Breast epithelium (tissue), 4 donors: ENCODE measurements around the gene AHCTF1. TPM values are rescaled to one million over a fixed set of nuclear protein-coding genes. Genes with fewer than 3 reads are reported as not detected.
"Not testable (repeated sequence)": the region's sequence is repeated elsewhere in the genome, so short reads cannot be mapped to it uniquely, and the experiment has no call there.

Source experiments
- DNase-seq, 2 donors: peaks; one replicate each; pipeline ENCODE4 v3.0.0-alpha.2; 2019; ENCODE audit warnings: low spot score in 2 of 2
- H3K27ac ChIP-seq, 2 donors: fragments of 200-600 bp; sonication (generic) in 1 of 2; one replicate each; pipeline ENCODE4 v1.5.1; 2016 to 2019; ENCODE audit warnings: mild to moderate bottlenecking in 1 of 2
- H3K27me3 ChIP-seq, 2 donors: fragments of 200-600 bp; sonication (generic) in 1 of 2; one replicate each; pipeline versions ENCODE4 v1.5.1 to v1.6.0; 2017 to 2019; ENCODE audit warnings: control low read depth in 1 of 2, mild to moderate bottlenecking in 1 of 2
- H3K36me3 ChIP-seq: fragments of 200-600 bp; one replicate; pipeline ENCODE4 v1.5.1; 2019
- H3K4me1 ChIP-seq, 2 donors: fragments of 200-600 bp; sonication (generic); one replicate each; pipeline ENCODE4 v1.5.1; 2016 to 2019; ENCODE audit warnings: control low read depth in 1 of 2
- H3K4me3 ChIP-seq, 3 donors: fragments of 200-600 bp; sonication (generic); 1 replicate in 2 of 3; 2 replicates in 1 of 3; pipeline ENCODE4 v1.5.1; 2016 to 2019; ENCODE audit warnings: mild to moderate bottlenecking in 3 of 3, moderate library complexity in 2 of 3
- H3K9me3 ChIP-seq, 2 donors: fragments of 200-600 bp; sonication (generic) in 1 of 2; one replicate each; pipeline ENCODE4 v1.5.1; 2016 to 2019; ENCODE audit warnings: control low read depth in 1 of 2
- CTCF ChIP-seq, 3 donors: fragments of 450-650 bp; IDR thresholded peaks; one replicate each; pipeline ENCODE4 v1.5.1; 2016 to 2017; ENCODE audit warnings: antibody characterized with exemption in 3 of 3, mild to moderate bottlenecking in 3 of 3, moderate library complexity in 3 of 3
- POLR2A ChIP-seq: fragments of 450-650 bp; IDR thresholded peaks from one replicate; pipeline ENCODE4 v1.6.1; 2016; ENCODE audit warnings: antibody characterized with exemption, mild to moderate bottlenecking, moderate library complexity
- POLR2AphosphoS5 ChIP-seq, 3 donors: sonication (generic); formaldehyde crosslinking; IDR thresholded peaks; one replicate each; pipeline ENCODE4 v1.6.1; 2017; ENCODE audit warnings: antibody characterized with exemption in 3 of 3
- intact Hi-C: fragments of 100-400 bp; cut with DNase I; formaldehyde crosslinking; loops from one replicate; pipeline ENCODE4 v1.15.1; 2023; ENCODE audit warnings: low total_unique reads
- total RNA-seq, 3 donors: library from RNA; depleted of rRNA; stranded (reverse); fragments of >200 nt; gene quantifications; one replicate each; pipeline ENCODE4 v1.1.0, GENCODE V29; 2016

AHCTF1 gene
- total RNA-seq, 3 donors from 2014 or later, result 44.9 to 82.2 (median 55.9) TPM

- H3K4me3 ChIP-seq, result no peak overlapping the region
- intact Hi-C loops, result no loop called here
- H3K27me3 ChIP-seq, result no peaks in the 10 kb centered on the region
- no peaks in the 10 kb centered on the region for H3K4me1 ChIP-seq
- no peak for DNase-seq
- H3K36me3 ChIP-seq, result no peaks in the 10 kb centered on the region
- H3K27ac ChIP-seq, result no peak overlapping the region
- H3K9me3 ChIP-seq, result no peaks in the 10 kb centered on the region
- TF ChIP-seq POLR2A, result no peak
- no peak for TF ChIP-seq CTCF (IDR thresholded peaks at IDR 0.05)
- no peak for TF ChIP-seq POLR2AphosphoS5 (IDR thresholded peaks at IDR 0.05)
These were observed 53.2 kb downstream of the AHCTF1 start for GRCh38 chr1:246878551-246878950.

- no peaks in the 10 kb centered on the region for H3K27me3 ChIP-seq
- no peak for DNase-seq
- H3K36me3 ChIP-seq, result no peaks in the 10 kb centered on the region
- no peak overlapping the region for H3K4me3 ChIP-seq
- intact Hi-C loops, result no loop called here
- TF ChIP-seq CTCF (IDR thresholded peaks at IDR 0.05), result no peak
- no peak for TF ChIP-seq POLR2AphosphoS5 (IDR thresholded peaks at IDR 0.05)
- no peak for TF ChIP-seq POLR2A
- H3K4me1 ChIP-seq, result no peaks in the 10 kb centered on the region
- H3K9me3 ChIP-seq, result no peaks in the 10 kb centered on the region
- H3K27ac ChIP-seq, result no peak overlapping the region
These were observed 55.3 kb downstream of the AHCTF1 start for GRCh38 chr1:246876431-246876830.

- H3K36me3 ChIP-seq, result no peaks in the 10 kb centered on the region
- intact Hi-C loops, result no loop called here
- H3K4me3 ChIP-seq, result no peak overlapping the region
- H3K4me1 ChIP-seq, result no peaks in the 10 kb centered on the region
- H3K27me3 ChIP-seq, result no peaks in the 10 kb centered on the region
- no peak overlapping the region for H3K27ac ChIP-seq
- no peak for DNase-seq
- no peaks in the 10 kb centered on the region for H3K9me3 ChIP-seq
- TF ChIP-seq POLR2AphosphoS5 (IDR thresholded peaks at IDR 0.05) (no peak), POLR2A (no peak), CTCF (IDR thresholded peaks at IDR 0.05) (no peak)
These were observed 56.4 kb downstream of the AHCTF1 start for GRCh38 chr1:246875041-246876026.

- DNase-seq, result no peak
- TF ChIP-seq POLR2AphosphoS5 (IDR thresholded peaks at IDR 0.05) (no peak), CTCF (IDR thresholded peaks at IDR 0.05) (no peak), POLR2A (no peak)
- Histone ChIP-seq H3K27me3 (no peaks in the 10 kb centered on the region), H3K4me1 (no peaks in the 10 kb centered on the region), H3K4me3 (no peak overlapping the region), H3K27ac (no peak overlapping the region), H3K36me3 (no peaks in the 10 kb centered on the region), H3K9me3 (no peaks in the 10 kb centered on the region)
- intact Hi-C loops, result no loop called here
These were observed 65.8 kb downstream of the AHCTF1 start for GRCh38 chr1:246865921-246866320.

- H3K27ac ChIP-seq, H3K4me1 ChIP-seq, H3K27me3 ChIP-seq, intact Hi-C loops, H3K9me3 ChIP-seq, H3K36me3 ChIP-seq, DNase-seq, H3K4me3 ChIP-seq: not testable (repeated sequence)
These were observed 68.0 kb downstream of the AHCTF1 start for GRCh38 chr1:246863791-246864190.
